K562 (cell line): ENCODE measurements around the gene C1QTNF7. TPM values are rescaled to one million over a fixed set of nuclear protein-coding genes. Genes with fewer than 3 reads are reported as not detected.

Experiments
- ATAC-seq: fragments of 200-7000 bp; cut with Tn5 transposase; 3 replicates; pipeline ENCODE4 v1.9.1; 2020; ENCODE audit warnings: moderate library complexity
- BruUV-seq: library from RNA; stranded (reverse); fragments of 400-500 nt; replicated peaks from 2 replicates; lab custom pipeline; 2021; lab: Mats Ljungman, UMichigan
- CTCF ChIA-PET: fragments of 300-600 bp; formaldehyde crosslinking; extraction: SDS; loops from one replicate; lab custom pipeline; 2021; ENCODE audit warnings: low intra/inter-chr PET ratio; lab: Yijun Ruan, JAX
- POLR2A ChIA-PET: fragments of 300-600, 350-650 bp; sonication (Branson Sonifier 250); formaldehyde crosslinking; extraction: SDS; loops from one replicate; lab custom pipeline; 2021; ENCODE audit warnings: antibody characterized with exemption, inconsistent platforms; lab: Yijun Ruan, JAX
- DNase-seq, 4 experiments: peaks; one replicate each; pipeline versions ENCODE4 v3.0.0 to v3.0.0-alpha.2; 2011 to 2018; ENCODE audit warnings: low spot score in 3 of 4, mixed read lengths in 3 of 4; ENCODE audit errors: extremely low read depth in 1 of 4
- FAIRE-seq: peaks from 2 replicates; lab custom pipeline; 2011; peaks lifted over from hg19 to GRCh38; lab: Jason Lieb, UNC
- H2AFZ ChIP-seq: 2 replicates; pipeline ENCODE4 v1.6.0; 2011; ENCODE audit warnings: low read depth, low read length, control low read depth, inconsistent platforms
- H3K27ac ChIP-seq: fragments of 200-600 bp; 3 replicates; pipeline ENCODE4 v1.8.0; 2011; ENCODE audit warnings: low read depth, mild to moderate bottlenecking, control low read depth, inconsistent platforms, low read length, moderate library complexity, mixed read lengths; ENCODE audit errors: extremely low read depth
- H3K27me3 ChIP-seq, 2 experiments: fragments of 300-600 bp in 1 of 2; 2 replicates in 1 of 2; 3 replicates in 1 of 2; pipeline versions ENCODE4 v1.6.0 to v1.8.0; 2011; ENCODE audit warnings: inconsistent platforms in 2 of 2, low read length in 2 of 2, mild to moderate bottlenecking in 1 of 2, mixed read lengths in 1 of 2, moderate library complexity in 1 of 2; ENCODE audit not compliant: control insufficient read depth in 2 of 2, insufficient read depth in 2 of 2
- H3K36me3 ChIP-seq: fragments of 300-600 bp; 3 replicates; pipeline ENCODE4 v1.8.0; 2011; ENCODE audit warnings: mild to moderate bottlenecking, low read length, inconsistent platforms; ENCODE audit not compliant: control insufficient read depth, insufficient read depth
- H3K4me1 ChIP-seq, 2 experiments: fragments of 200-600 bp in 1 of 2; replicated peaks in 1 of 2; 2 replicates in 1 of 2; 3 replicates in 1 of 2; pipeline versions ENCODE4 v1.5.1 to v1.8.0; 2011; ENCODE audit warnings: inconsistent platforms in 2 of 2, low read length in 2 of 2, mild to moderate bottlenecking in 1 of 2, mixed read lengths in 1 of 2, moderate library complexity in 1 of 2; ENCODE audit not compliant: control insufficient read depth in 2 of 2, insufficient read depth in 2 of 2
- H3K4me2 ChIP-seq: 2 replicates; pipeline ENCODE4 v1.6.1; 2011; ENCODE audit warnings: low read length, control low read depth, inconsistent platforms, mixed read lengths; ENCODE audit not compliant: insufficient read depth
- H3K4me3 ChIP-seq: fragments of 200-600 bp; sonication (generic), shearing (Covaris generic); 2 replicates; pipeline ENCODE4 v1.5.1; 2016; ENCODE audit warnings: control low read depth, inconsistent platforms
- H3K79me2 ChIP-seq: fragments of 200-600 bp; 3 replicates; pipeline ENCODE4 v1.8.0; 2011; ENCODE audit warnings: low read length, inconsistent platforms; ENCODE audit not compliant: control insufficient read depth, insufficient read depth
- H3K9ac ChIP-seq, 2 experiments: 2 replicates each; pipeline versions ENCODE4 v1.6.0 to v1.6.1; 2011; ENCODE audit warnings: low read depth in 2 of 2, low read length in 2 of 2, control low read depth in 1 of 2, inconsistent platforms in 1 of 2, mild to moderate bottlenecking in 1 of 2, mixed read lengths in 1 of 2; ENCODE audit not compliant: insufficient read depth in 1 of 2
- H3K9me1 ChIP-seq: one replicate; pipeline ENCODE4 v1.6.0; 2011; ENCODE audit warnings: inconsistent platforms, mild to moderate bottlenecking, low read length, moderate library complexity; ENCODE audit not compliant: control insufficient read depth, insufficient read depth
- H3K9me3 ChIP-seq: replicated peaks from 2 replicates; pipeline ENCODE4 v1.5.1; 2011; ENCODE audit warnings: low read depth, low read length, inconsistent platforms; ENCODE audit not compliant: control insufficient read depth, insufficient read depth
- H4K20me1 ChIP-seq: replicated peaks from 2 replicates; pipeline ENCODE4 v1.6.1; 2011; ENCODE audit warnings: low read length, inconsistent platforms, mixed read lengths; ENCODE audit not compliant: control insufficient read depth, insufficient read depth
- ATF3 ChIP-seq, 2 experiments: fragments of 450-650 bp in 1 of 2; sonication (generic) in 1 of 2; formaldehyde crosslinking in 1 of 2; IDR thresholded peaks in 1 of 2; conservative IDR thresholded peaks in 1 of 2; 2 replicates each; pipeline versions ENCODE4 v1.6.1 to v1.8.1; 2016 to 2023; ENCODE audit warnings: mild to moderate bottlenecking in 2 of 2, moderate library complexity in 2 of 2, inconsistent platforms in 1 of 2, missing genetic modification reagents in 1 of 2
- PKNOX1 ChIP-seq: fragments of 450-650 bp; IDR thresholded peaks from 2 replicates; pipeline ENCODE4 v1.6.1; 2016
- in situ Hi-C: fragments of 300-500 bp; cut with MboI; formaldehyde crosslinking; loops from 4 replicates; pipeline ENCODE4 v1.15.0; 2018; ENCODE audit warnings: inconsistent platforms, mixed read lengths
- intact Hi-C: fragments of 100-400 bp; cut with micrococcal nuclease; formaldehyde crosslinking; loops from 2 replicates; pipeline ENCODE4 v1.14.2; 2022
- polyA plus RNA-seq, 8 experiments: library from polyadenylated mRNA; depleted of rRNA in 4 of 8; stranded (reverse) in 5 of 8; unstranded in 3 of 8; fragments of >200 nt; fragmentation: Nextera tagmentation in 2 of 8; fragmentation: Illumina TruSeq in 1 of 8; extraction: Ambion mirVana in 2 of 8; extraction: Trizol in 1 of 8; gene quantifications; 2 replicates each; pipeline versions ENCODE4 v1.2.1 to v1.2.3, GENCODE V29; 2011 to 2014; ENCODE audit warnings: inconsistent platforms in 1 of 8, missing spikeins in 1 of 8
- total RNA-seq, 7 experiments: library from RNA; depleted of rRNA in 6 of 7; stranded (reverse); fragments of >200 nt in 6 of 7; fragmentation: Illumina TruSeq in 2 of 7; extraction: Trizol in 2 of 7; gene quantifications; 2 replicates each; pipeline versions ENCODE4 v1.2.1 to v1.2.3, GENCODE V29; 2011 to 2021; ENCODE audit warnings: low replicate concordance in 1 of 7

Gene C1QTNF7
- total and polyA plus RNA-seq, 9 of the 15 experiments (the other 6 are each of a cell fraction or from before 2014, with no cell fraction given) = not detected

GRCh38 chr4:15488136-15488535 lies 60.3 kb downstream of the C1QTNF7 start:
- no peaks in the 10 kb centered on the region for H4K20me1 ChIP-seq
- no peak overlapping the region for H2AFZ ChIP-seq
- no peaks in the 10 kb centered on the region for H3K36me3 ChIP-seq
- ATAC-seq = no peak
- H3K4me1 ChIP-seq = peaks cover 0 to 2% of the 10 kb centered on the region in 2 experiments; a peak in 1 of 5 replicates
- CTCF ChIA-PET = no interaction called here
- H3K4me3 ChIP-seq = no peak overlapping the region
- no peak for DNase-seq
- no peaks in the 10 kb centered on the region for H3K27me3 ChIP-seq
- TF ChIP-seq ATF3 (IDR thresholded peaks at IDR 0.05) (peak; percentile 34; the same call in 1 of the 2 replicates), ATF3 (CRISPR knock-in tag; conservative IDR thresholded peaks at IDR 0.05) (no peak), PKNOX1 (no peak)
- TF ChIP-seq, all 486 proteins: peak for 1
- in situ Hi-C loops (loop anchor here (25.0 kb wide), 1 partner anchor 749 kb away; the partner anchor contains the start of gene TAPT1), intact Hi-C loops (no loop called here)
- Histone ChIP-seq H3K9ac (no peak overlapping the region), H3K9me3 (no peaks in the 10 kb centered on the region), H3K27ac (no peak overlapping the region), H3K79me2 (no peaks in the 10 kb centered on the region), H3K4me2 (no peak overlapping the region), H3K9me1 (no peaks in the 10 kb centered on the region)
- BruUV-seq = no TSS peak
- no peak for FAIRE-seq
- POLR2A ChIA-PET = interaction anchor here (1.0 kb wide), 1 partner anchor 25 kb away, joined by 3 read pairs; no protein-coding TSS in a partner anchor
